Left ventricle myocardium inferior (tissue), 1 donor: ENCODE measurements around the gene PPY. TPM values are rescaled to one million over a fixed set of nuclear protein-coding genes. Genes with fewer than 3 reads are reported as not detected.

ENCODE experiments used
- DNase-seq: peaks from one replicate; pipeline ENCODE4 v3.0.0-alpha.2; 2020
- H3K27ac ChIP-seq: fragments of 200-600 bp; replicated peaks from 2 replicates; pipeline ENCODE4 v1.8.0; 2021
- H3K27me3 ChIP-seq: fragments of 200-600 bp; 2 replicates; pipeline ENCODE4 v1.8.0; 2021; ENCODE audit warnings: low read depth
- H3K36me3 ChIP-seq: fragments of 200-600 bp; 2 replicates; pipeline ENCODE4 v1.8.0; 2021
- H3K4me1 ChIP-seq: fragments of 200-600 bp; 2 replicates; pipeline ENCODE4 v1.8.0; 2021
- H3K4me3 ChIP-seq: fragments of 200-600 bp; 2 replicates; pipeline ENCODE4 v1.8.0; 2021; ENCODE audit warnings: mild to moderate bottlenecking, moderate library complexity
- H3K9me3 ChIP-seq: fragments of 200-600 bp; replicated peaks from 2 replicates; pipeline ENCODE4 v1.8.0; 2021
- intact Hi-C: fragments of 100-400 bp; cut with micrococcal nuclease; formaldehyde crosslinking; loops from one replicate; pipeline ENCODE4 v1.11.0; 2022
- total RNA-seq: library from RNA; stranded (reverse); fragmentation: NEBNext Ultra II Directional; extraction: Animal tissue kit (Norgen Biotek cat#: 25700); gene quantifications from one replicate; pipeline ENCODE4 v1.2.1, GENCODE V29; 2021
- TF ChIP-seq, protein P1 (sequence below): fragments of 200-600 bp; IDR thresholded peaks from 2 replicates; pipeline ENCODE4 v1.8.0; 2021; ENCODE audit warnings: antibody characterized with exemption, mild to moderate bottlenecking, borderline replicate concordance
- donor health status: DM: no; HTN: yes; CAD: no; lungs with severe emphysema.

Gene PPY
- total RNA-seq, 1 donor from 2014 or later = not detected

DNA sequence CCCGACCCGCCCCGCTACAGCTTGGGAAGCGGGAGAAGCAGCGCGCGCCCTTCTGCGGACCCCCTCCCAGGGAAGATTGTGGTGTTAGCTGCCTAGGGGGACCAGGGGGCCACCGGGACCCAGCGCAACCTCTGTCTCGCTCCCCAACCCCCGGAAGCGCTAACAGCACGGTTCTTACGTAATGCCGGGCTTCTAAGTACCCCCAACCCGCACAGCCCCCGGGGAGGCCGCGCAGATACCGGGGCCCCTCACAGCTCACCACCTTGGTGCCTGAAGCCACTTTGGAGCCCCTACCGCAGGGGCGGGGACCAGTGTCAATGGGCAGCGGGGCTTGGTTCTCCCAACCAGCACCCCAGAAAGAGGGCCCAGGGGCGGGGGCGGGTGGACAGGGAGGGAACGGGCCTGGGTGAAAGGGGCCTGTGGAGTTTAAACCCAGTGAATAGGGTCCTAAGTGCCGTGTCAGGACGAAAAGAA is 35.3 kb downstream of the PPY start:
- intact Hi-C loops = no loop called here
- Histone ChIP-seq H3K4me3 (peak overlapping the region; percentile 93), H3K9me3 (no peaks in the 10 kb centered on the region), H3K27ac (peak overlapping the region; percentile 79), H3K4me1 (peaks cover 46% of the 10 kb centered on the region), H3K27me3 (no peaks in the 10 kb centered on the region), H3K36me3 (no peaks in the 10 kb centered on the region)
- TF ChIP-seq, protein P1, sequence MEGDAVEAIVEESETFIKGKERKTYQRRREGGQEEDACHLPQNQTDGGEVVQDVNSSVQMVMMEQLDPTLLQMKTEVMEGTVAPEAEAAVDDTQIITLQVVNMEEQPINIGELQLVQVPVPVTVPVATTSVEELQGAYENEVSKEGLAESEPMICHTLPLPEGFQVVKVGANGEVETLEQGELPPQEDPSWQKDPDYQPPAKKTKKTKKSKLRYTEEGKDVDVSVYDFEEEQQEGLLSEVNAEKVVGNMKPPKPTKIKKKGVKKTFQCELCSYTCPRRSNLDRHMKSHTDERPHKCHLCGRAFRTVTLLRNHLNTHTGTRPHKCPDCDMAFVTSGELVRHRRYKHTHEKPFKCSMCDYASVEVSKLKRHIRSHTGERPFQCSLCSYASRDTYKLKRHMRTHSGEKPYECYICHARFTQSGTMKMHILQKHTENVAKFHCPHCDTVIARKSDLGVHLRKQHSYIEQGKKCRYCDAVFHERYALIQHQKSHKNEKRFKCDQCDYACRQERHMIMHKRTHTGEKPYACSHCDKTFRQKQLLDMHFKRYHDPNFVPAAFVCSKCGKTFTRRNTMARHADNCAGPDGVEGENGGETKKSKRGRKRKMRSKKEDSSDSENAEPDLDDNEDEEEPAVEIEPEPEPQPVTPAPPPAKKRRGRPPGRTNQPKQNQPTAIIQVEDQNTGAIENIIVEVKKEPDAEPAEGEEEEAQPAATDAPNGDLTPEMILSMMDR = no peak
- no peak for DNase-seq

DNA sequence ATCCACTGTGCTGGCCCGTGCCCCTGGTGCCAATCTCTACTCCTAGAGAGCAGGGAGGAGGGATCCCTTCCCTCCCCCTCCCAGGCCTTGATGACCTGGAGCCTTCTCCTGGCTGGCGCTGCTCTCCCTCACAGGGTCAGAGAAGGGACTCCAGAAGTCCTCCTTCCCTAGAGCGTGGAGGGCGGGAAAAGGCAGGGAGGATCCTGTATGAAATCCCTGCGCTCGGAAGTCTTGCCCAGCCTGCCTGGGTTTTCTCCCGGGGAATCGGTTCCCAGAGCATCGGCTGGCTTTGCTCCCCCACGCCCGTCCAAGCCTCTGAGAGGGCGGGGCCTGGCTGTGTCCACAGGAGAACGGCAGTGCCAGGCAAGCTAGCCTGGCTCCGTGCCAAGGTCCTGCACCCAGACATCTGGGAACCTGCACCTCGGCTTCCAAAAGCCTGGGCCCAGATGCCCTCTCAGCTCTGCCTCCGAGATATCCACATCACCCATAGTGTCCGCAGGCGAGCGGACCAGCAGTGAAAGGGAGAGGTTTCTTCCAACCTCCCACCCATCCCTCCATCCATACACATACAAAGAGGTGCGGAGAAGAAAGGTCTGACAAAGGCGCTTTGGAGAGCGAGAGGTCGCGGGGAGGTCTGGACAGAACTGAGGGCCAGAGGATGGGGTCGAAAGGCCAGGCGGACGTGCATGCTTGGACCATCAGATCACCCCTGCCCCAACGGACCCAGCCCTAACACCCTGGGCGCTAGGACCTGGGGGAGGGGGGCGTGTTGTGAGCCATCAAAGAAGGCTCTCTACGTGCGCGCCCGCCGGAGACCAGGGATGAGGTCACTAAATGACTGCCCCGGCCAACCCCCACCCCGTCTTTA is 36.1 kb downstream of the PPY start:
- Histone ChIP-seq H3K27me3 (no peaks in the 10 kb centered on the region), H3K27ac (peak overlapping the region; percentile 79), H3K9me3 (no peaks in the 10 kb centered on the region), H3K4me1 (peaks cover 43% of the 10 kb centered on the region), H3K36me3 (no peaks in the 10 kb centered on the region), H3K4me3 (peak overlapping the region; percentile 93)
- DNase-seq = peak; percentile 73
- intact Hi-C loops = no loop called here
- TF ChIP-seq, protein P1 = no peak

DNA sequence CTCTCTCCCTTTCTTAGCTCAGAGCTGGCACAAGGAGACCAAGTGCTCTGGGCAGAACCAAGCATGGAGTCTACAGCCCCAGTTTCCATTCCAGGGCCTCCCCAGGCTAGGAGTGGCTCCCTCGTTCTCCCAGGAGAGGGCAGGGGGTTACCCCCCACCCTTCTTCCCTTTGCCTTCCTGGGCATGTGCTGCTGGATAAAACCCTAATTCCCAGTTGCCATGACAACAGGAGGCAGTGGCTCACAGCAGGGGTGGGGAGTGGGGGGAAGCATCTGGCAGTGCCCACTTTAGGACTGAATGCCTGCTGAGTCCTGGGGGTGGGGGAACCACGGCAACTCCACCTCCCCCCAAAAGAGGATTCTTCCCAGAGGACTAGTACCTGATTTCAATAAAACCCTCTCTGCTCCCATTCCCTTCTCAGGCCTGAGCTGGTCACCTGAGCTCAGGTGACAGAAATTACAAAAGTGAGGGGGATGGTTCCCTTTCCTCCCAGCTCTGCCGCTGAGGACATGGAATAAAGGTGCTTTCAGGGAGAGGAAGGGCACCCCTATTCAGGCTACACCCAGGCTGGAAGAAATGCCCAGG is 36.8 kb downstream of the PPY start:
- Histone ChIP-seq H3K27ac (no peak overlapping the region), H3K4me3 (peak overlapping the region; percentile 93), H3K4me1 (peaks cover 46% of the 10 kb centered on the region), H3K27me3 (no peaks in the 10 kb centered on the region), H3K36me3 (no peaks in the 10 kb centered on the region), H3K9me3 (no peaks in the 10 kb centered on the region)
- no peak for DNase-seq
- TF ChIP-seq, protein P1 = no peak
- intact Hi-C loops = no loop called here

DNA sequence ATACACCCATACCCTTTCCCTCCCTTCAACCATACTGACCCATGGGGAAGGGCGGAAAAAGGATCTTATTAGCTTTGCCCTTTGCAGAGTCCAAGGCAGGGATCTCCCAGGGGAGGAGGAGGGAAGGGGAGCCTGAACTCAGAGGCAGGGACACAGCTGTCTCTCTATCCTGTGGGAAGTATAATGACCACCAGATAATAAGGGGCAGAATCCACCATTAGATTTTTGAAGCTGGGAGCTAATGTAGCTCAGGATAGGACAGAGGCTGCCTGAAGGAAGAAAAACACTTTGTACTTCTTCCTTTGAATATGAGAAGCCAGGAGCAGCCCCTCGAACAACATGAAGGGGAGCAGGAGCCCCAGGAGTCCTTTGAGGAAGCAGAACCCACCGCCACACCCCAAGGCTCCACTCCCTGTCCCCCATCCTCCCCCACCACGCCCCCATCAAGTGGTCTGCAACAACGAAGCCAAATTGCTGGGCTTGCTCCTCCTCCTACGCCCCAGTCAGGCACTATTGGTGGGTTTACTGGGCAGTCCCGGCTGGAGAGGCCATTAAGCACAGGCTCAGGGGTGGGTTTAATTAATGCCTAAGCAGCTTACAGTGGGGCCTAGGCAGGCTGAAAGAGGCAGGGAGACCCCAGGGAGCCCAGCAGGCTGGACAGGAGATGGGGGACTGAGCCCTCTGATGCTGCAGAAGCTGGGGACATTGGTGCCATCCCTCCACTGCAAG is 40.3 kb downstream of the PPY start:
- peaks cover 8% of the 10 kb centered on the region for H3K36me3 ChIP-seq
- H3K4me3 ChIP-seq = no peak overlapping the region
- H3K27ac ChIP-seq = no peak overlapping the region
- intact Hi-C loops = no loop called here
- peaks cover 41% of the 10 kb centered on the region for H3K4me1 ChIP-seq
- DNase-seq = no peak
- no peaks in the 10 kb centered on the region for H3K9me3 ChIP-seq
- TF ChIP-seq, protein P1 = no peak
- no peaks in the 10 kb centered on the region for H3K27me3 ChIP-seq
